ENCODE measurements around the gene SNRPB2.

Gene SNRPB2

GRCh38 chr20:16740365-16741072, 10.7 kb downstream of the SNRPB2 start:
- no peak for DNase-seq

DNA sequence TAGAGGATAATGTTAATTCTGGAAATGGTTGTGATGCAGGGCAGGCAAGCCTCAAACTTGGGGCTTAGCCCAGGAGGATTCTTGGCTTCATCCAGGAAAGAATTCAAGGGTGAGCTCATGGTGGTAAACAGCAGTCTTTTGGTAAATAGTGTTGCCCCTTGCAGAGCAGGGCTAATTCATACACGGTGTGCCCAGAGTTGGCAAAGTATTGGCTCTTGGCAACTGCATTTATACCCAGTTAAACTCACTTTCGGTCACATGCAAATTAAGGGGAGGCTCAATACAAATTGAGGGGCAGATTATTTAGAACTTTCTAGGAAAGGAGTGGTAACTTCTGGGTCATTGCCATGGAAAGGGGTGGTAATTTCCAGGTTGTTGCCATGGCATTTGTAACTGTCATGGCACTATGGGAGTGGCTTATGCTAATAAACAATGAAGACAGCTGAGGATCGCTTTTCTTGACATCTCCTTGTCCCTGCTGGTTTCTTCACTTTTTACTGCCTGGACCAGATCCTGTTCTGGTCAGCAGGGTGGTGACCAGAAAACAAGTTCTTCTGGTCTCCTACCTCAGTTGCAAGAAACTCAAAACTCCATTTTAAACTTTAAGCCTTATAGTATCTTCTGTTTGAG, 14.5 kb downstream of the SNRPB2 start:
- DNase-seq: no peak

DNA sequence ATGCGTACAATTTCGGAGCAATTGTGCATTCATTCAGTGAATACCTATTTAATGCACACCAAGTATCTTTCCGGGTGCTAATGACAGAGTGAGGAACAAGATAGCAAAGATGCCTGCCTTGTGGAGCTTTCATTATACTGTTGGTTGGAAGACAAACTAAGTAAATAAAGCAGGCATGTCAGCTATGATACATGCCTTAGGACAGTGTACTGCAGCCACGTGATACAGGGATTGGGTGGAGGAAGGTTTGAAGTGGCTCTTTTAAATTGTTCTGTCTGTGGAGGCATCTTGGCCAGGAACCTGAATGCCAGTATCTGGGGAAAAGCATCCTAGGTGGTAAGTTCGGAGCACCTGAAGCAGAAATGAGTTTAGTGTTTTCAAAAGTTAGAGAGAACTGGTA, 15.4 kb downstream of the SNRPB2 start:
- no peak for DNase-seq

DNA sequence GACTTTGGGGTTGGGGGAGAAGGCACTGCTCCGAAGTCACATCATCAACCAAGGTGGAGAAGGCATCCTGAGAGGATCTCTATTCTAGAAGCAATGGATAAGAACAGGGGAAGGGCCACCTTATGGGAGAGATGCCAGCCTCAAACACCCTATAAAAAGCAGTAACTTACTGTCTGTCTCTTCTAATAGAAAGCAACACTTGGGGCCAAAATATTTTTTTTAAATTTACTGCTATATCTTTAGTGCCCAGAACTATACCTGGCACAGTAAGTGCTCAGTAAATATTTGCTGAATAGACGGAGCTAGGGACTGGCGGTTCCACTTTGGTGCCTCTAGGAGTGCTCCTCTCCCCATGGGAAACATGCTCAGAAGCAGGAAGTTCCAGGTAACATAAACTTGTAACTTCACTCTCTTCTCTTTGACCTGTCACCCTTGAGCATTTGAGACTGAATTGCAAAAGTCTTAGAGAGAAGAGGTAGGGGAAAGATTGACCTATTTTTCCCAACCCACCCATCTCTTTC, 17.5 kb downstream of the SNRPB2 start:
- DNase-seq: no peak

DNA sequence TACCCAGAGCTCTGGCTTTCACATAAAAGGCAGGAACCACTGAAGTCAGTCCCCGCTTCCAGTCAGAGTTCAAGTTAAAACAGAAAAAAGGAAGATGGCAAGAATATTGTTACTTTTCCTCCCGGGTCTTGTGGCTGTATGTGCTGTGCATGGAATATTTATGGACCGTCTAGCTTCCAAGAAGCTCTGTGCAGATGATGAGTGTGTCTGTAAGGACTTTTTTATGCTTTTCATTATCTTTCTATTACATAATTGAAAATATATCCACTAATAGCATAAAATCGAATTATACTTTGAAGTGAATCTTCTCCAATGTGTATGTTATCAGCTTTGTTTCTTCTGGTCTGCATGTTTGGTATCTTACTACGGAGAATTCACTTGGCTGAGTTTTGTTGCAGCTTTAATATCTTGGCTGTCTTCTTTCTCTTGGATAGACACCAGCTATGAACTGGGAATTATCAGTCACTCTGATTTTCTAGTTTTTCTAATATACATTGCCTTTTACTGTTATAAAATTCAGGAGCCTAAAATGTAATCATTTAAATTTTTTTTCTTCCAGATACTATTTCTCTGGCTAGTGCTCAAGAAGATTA, 18.6 kb downstream of the SNRPB2 start, which contains the start of gene OTOR:
Gene OTOR (plus strand): TSS at position 51 of the 593 bp plus-strand sequence. CDS start 44 bp downstream, at position 95.
- no peak for DNase-seq

DNA sequence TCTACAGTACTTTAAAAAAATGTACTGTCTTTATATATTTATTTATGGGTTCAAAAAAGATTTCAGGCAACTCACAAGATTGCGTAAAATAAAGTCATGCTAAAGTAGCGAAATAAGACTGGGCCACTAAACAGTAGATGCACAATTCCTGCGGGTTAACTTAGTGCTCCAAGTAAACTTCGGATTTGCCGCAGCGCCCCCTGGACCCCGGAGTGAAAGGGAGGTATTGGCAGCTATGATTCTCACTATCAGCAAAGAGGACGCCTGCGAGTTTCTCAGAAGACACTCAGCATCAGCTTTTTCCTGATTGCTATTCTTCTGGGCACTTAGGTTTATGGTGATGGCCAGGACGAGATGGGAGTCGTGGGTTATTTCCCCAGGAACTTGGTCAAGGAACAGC, 19.7 kb downstream of the SNRPB2 start:
- no peak for DNase-seq

- no peak for DNase-seq
These were observed 22.3 kb downstream of the SNRPB2 start for GRCh38 chr20:16752082-16752481.

GRCh38 chr20:16752901-16753300, 23.1 kb downstream of the SNRPB2 start:
- DNase-seq: no peak

DNA sequence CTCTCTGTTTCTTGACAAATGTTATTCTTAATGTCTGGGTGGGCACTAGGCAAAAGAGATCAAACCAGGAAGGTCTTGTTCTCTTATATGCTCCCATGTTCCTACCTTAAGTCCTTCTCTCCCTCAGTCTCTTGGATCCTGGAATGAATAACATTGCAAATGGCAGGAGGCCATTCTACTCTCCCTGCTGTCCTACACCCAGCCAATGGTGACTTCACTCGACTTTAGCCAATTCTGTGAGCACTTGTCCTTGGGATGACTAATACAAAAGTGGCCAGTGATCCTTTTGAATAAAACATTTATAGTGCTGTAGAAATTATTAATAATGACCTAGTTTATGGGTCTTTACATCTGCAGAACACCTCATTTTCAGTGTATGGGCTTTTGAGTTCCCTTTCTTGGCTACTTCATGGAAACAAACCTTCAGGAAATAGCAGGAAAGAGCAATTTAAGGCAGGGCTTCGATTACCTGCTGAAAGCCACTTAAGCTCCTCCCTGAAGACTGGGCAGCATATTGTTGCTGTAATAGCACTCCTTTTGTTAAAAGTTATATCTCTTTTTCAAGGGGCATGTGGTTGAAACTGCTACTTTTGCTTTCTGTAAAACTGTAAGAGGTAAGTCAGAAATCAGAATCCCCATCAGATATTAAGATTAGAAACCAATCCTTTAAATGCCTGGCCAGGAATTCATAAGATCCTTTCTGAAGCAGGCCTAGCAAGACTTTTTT, 28.8 kb downstream of the SNRPB2 start:
- DNase-seq: no peak

- no peak for DNase-seq
These were observed 29.3 kb downstream of the SNRPB2 start for GRCh38 chr20:16759181-16759563.

DNA sequence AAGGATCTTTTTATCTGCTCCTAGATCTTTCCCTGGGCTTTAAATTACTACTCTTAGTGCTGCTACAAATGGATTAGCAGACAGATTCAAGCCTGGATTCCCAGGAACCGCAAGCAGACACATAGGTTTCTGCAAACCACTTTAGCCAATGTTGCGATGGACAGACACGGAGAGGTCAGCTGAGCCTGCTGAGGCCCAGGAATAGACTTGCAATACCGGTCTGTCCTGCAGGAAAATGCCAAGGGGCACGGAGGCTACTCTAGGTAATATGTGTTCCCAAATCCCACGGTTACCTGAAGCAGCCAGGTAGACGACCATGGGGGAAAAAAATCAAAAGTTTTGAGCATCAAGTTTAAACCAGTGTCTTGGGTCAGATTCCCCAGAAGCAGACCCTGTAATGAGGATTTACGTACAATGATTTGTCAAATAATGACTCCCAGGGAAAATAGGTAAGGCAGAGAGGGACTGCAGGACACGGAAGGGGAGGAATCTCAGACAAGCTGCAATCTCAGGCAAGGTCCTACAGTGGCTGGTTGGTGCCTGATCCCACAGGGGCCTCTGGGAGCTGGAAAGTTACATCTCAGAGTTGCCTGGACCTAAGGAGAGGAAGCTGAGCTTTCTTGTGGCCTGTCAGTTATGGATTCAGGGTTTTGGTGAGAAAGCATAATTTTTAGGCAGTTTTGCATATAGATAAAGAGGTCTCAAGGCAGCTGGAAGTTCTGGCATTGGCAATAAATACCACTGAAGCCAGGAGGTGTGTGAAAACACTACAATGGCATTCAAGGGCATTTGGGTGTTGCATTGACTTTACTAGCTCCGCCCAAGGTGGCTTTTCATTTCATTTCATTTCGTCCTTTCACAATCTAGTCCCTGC, 30.8 kb downstream of the SNRPB2 start:
- DNase-seq: no peak

- DNase-seq: no peak
These were observed 31.5 kb downstream of the SNRPB2 start for GRCh38 chr20:16761305-16761829.

DNA sequence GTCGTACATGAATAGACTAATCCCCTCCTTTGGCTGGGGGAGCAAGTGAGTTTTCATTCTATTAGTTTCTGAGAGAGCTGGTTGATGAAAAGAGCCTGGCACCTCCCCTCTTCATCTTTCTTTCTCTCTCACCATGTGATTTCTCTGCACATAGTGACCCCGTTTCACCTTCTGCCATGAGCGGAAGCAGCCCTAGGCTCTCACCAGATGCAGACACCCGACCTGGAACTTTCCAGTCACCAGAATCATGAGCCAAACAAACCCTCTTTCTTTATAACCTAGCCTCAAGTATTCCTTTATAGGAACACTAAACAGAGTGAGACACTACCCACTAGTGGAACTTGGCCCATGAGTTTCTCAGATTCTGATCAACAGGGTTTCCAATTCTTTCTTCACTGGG, 34.7 kb downstream of the SNRPB2 start:
- DNase-seq: no peak

DNA sequence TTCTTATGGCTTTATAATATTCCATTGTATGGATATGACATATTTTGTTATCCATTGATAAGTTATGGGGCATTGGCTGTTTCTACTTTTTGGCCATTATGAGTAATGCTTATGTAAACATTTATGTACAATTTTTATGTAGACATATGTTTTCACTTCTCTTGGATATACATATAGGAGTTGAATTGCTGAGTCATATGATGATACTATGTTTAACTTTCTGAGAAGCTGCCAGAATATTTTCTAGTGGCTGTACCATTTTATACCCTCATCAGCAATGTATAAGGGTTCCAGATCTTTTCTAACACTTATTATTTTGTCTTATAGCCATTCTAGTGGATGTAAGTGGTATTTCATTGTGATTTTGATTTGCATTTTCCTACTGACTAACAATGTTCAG, 41.4 kb downstream of the SNRPB2 start:
- no peak for DNase-seq

GRCh38 chr20:16775961-16776360, 46.1 kb downstream of the SNRPB2 start:
- DNase-seq: no peak

- no peak for DNase-seq
These were observed 47.3 kb downstream of the SNRPB2 start for GRCh38 chr20:16777126-16777525.

- DNase-seq: no peak
These were observed 48.3 kb downstream of the SNRPB2 start for GRCh38 chr20:16778159-16778558.

DNA sequence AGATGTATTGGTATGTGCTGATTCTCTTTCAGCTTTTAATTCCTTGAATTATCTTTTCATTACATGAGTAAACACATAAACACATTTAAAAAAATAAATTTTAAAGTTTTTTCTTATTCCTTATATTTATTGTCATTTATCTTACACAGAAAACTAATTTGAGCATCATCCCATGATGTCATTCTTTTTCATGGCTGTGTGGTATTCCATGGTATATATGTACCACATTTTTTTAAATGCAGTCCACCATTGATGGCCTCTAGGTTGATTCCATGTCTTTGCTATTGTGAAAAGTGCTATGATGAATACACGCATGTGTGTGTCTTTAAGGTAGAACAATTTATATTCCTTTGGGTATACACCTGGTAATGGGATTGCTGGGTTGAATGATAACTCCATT, 51.7 kb downstream of the SNRPB2 start:
- no peak for DNase-seq

DNA sequence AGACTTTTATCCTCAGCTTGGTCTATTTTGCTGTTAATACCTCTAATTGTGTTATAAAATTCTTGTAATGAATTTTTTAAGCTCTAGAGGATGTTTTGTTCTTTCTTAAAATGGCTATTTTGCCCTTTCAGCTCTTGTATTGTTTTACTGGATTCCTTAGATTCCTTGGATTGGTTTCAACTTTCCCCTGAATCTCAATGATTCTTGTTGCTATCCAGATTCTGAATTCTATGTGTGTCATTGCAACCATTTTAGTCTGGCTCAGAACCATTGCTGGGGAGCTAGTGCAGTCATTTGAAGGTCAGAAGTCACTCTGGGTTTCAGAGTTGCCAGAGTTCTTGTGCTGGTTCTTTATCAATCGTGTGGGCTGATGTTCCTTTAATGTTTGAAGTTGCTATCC, 55.4 kb downstream of the SNRPB2 start:
- DNase-seq: no peak

Measured in CD4-positive, alpha-beta T cell treated with Interferon gamma for 1 hour (primary cell).